HepG2 (cell line): Measurements from ENCODE around the gene ASPRV1. TPM values are rescaled to one million over a fixed set of nuclear protein-coding genes. Genes with fewer than 3 reads are reported as not detected.

Source experiments
- HOXA9 ChIP-seq: sonication (generic); formaldehyde crosslinking; IDR thresholded peaks from 2 replicates; pipeline ENCODE4 v1.8.1; 2022; ENCODE audit warnings: missing genetic modification reagents, mild to moderate bottlenecking, moderate library complexity, borderline replicate concordance
- KDM2A ChIP-seq: sonication (generic); formaldehyde crosslinking; IDR thresholded peaks from 2 replicates; pipeline ENCODE4 v1.4.0; 2020; ENCODE audit warnings: low read depth, missing genetic modification reagents, borderline replicate concordance
- MYNN ChIP-seq: sonication (generic); formaldehyde crosslinking; IDR thresholded peaks from 2 replicates; pipeline ENCODE4 v1.4.0; 2020; ENCODE audit warnings: mild to moderate bottlenecking, low read depth, missing genetic modification reagents
- NCOA2 ChIP-seq: sonication (generic); formaldehyde crosslinking; IDR thresholded peaks from 2 replicates; pipeline ENCODE4 v1.8.0; 2022; ENCODE audit warnings: inconsistent platforms
- NCOA5 ChIP-seq: sonication (generic); formaldehyde crosslinking; IDR thresholded peaks from 2 replicates; pipeline ENCODE4 v1.4.0; 2020; ENCODE audit warnings: missing genetic modification reagents
- SMAD9 ChIP-seq: sonication (generic); formaldehyde crosslinking; IDR thresholded peaks from 2 replicates; pipeline ENCODE4 v1.5.1; 2020; ENCODE audit warnings: mild to moderate bottlenecking, missing genetic modification reagents
- SP5 ChIP-seq: IDR thresholded peaks from 2 replicates; pipeline ENCODE4 v1.6.1; 2016; ENCODE audit warnings: low read depth, borderline replicate concordance
- TCF12 ChIP-seq, 2 experiments: fragments of 450-650 bp in 1 of 2; sonication (generic) in 1 of 2; formaldehyde crosslinking in 1 of 2; IDR thresholded peaks; 2 replicates each; pipeline versions ENCODE4 v1.6.1 to v1.8.0; 2017 to 2022; ENCODE audit warnings: antibody characterized with exemption in 1 of 2, mild to moderate bottlenecking in 1 of 2, missing genetic modification reagents in 1 of 2, moderate library complexity in 1 of 2
- ZBTB38 ChIP-seq: sonication (generic); formaldehyde crosslinking; IDR thresholded peaks from 2 replicates; pipeline ENCODE4 v1.5.1; 2020; ENCODE audit warnings: mild to moderate bottlenecking, missing genetic modification reagents
- ZNF557 ChIP-seq: sonication (generic); formaldehyde crosslinking; IDR thresholded peaks from 2 replicates; pipeline ENCODE4 v1.4.0; 2020; ENCODE audit warnings: missing genetic modification reagents
- polyA plus RNA-seq, 8 experiments: library from polyadenylated mRNA; depleted of rRNA in 3 of 8; stranded (reverse) in 7 of 8; unstranded in 1 of 8; fragments of >200 nt; fragmentation: Illumina TruSeq in 4 of 8; extraction: Trizol in 4 of 8; gene quantifications; 2 replicates each; pipeline versions ENCODE4 v1.2.1 to v1.2.3, GENCODE V29; 2011 to 2016; ENCODE audit warnings: low read depth in 4 of 8, missing spikeins in 1 of 8, mixed read lengths in 1 of 8; ENCODE audit not compliant: insufficient read depth in 1 of 8
- total RNA-seq, 5 experiments: library from RNA; depleted of rRNA; stranded (reverse); fragments of >200 nt; fragmentation: Illumina TruSeq; extraction: Trizol; gene quantifications; 2 replicates each; pipeline ENCODE4 v1.2.3, GENCODE V29; 2016; ENCODE audit warnings: low read depth in 1 of 5
- TF ChIP-seq, protein P1 (sequence below): sonication (generic); formaldehyde crosslinking; IDR thresholded peaks from 2 replicates; pipeline ENCODE4 v1.4.0; 2020; ENCODE audit warnings: missing genetic modification reagents
- TF ChIP-seq, protein P2 (sequence below): sonication (generic); formaldehyde crosslinking; IDR thresholded peaks from 2 replicates; pipeline ENCODE4 v1.4.0; 2020; ENCODE audit warnings: mild to moderate bottlenecking, missing genetic modification reagents, borderline replicate concordance
- TF ChIP-seq, protein P3 (sequence below): IDR thresholded peaks from 2 replicates; pipeline ENCODE4 v1.4.0; 2020; ENCODE audit warnings: mild to moderate bottlenecking, missing genetic modification reagents
- TF ChIP-seq, protein P4 (sequence below): sonication (generic); formaldehyde crosslinking; IDR thresholded peaks from 2 replicates; pipeline ENCODE4 v1.5.0; 2020; ENCODE audit warnings: mild to moderate bottlenecking, low read depth, missing genetic modification reagents, borderline replicate concordance

ASPRV1 gene
- total and polyA plus RNA-seq, 2 of the 13 experiments (the other 11 are each of a cell fraction or from before 2014, with no cell fraction given) = 0.40 to 0.48 TPM

DNA sequence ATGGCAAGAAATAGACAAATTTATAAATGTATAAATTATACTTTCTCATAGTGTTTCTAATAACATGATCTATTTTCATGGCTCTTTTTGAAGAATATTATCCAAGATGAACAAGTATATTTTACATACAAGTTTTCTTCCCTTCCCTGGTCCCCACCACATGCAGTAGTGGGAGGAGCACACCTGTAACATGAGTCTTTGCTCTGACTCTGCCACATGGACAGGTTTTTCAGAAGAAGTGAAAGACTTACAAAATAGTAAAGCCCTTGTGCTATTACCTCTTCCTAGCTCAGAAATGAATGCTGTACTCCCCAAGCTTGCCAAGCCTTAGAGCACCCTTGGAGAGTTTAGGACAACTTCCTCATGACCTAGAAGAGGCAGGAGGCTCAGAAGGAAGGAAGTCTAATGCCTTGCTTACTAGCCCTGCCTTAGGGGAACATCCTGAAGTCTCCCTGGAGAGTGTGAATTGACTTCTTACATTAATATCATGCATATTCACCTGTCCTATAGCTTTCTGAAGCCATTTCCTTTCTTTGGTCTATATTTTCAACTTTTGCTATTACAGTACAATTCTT lies 28.1 kb downstream of the ASPRV1 start (continued):
- TF ChIP-seq, protein P1, sequence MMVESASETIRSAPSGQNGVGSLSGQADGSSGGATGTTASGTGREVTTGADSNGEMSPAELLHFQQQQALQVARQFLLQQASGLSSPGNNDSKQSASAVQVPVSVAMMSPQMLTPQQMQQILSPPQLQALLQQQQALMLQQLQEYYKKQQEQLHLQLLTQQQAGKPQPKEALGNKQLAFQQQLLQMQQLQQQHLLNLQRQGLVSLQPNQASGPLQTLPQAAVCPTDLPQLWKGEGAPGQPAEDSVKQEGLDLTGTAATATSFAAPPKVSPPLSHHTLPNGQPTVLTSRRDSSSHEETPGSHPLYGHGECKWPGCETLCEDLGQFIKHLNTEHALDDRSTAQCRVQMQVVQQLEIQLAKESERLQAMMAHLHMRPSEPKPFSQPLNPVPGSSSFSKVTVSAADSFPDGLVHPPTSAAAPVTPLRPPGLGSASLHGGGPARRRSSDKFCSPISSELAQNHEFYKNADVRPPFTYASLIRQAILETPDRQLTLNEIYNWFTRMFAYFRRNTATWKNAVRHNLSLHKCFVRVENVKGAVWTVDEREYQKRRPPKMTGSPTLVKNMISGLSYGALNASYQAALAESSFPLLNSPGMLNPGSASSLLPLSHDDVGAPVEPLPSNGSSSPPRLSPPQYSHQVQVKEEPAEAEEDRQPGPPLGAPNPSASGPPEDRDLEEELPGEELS (CRISPR knock-in tag) = no peak
- TF ChIP-seq MYNN (CRISPR knock-in tag) = no peak
- TF ChIP-seq, protein P2, sequence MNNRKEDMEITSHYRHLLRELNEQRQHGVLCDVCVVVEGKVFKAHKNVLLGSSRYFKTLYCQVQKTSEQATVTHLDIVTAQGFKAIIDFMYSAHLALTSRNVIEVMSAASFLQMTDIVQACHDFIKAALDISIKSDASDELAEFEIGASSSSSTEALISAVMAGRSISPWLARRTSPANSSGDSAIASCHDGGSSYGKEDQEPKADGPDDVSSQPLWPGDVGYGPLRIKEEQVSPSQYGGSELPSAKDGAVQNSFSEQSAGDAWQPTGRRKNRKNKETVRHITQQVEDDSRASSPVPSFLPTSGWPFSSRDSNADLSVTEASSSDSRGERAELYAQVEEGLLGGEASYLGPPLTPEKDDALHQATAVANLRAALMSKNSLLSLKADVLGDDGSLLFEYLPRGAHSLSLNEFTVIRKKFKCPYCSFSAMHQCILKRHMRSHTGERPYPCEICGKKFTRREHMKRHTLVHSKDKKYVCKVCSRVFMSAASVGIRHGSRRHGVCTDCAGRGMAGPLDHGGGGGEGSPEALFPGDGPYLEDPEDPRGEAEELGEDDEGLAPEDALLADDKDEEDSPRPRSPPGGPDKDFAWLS = no peak
- TF ChIP-seq KDM2A = peak; percentile 11; the same call in 1 of the 2 replicates
- TF ChIP-seq ZBTB38 (CRISPR knock-in tag) = no peak
- TF ChIP-seq TCF12 (IDR thresholded peaks at IDR 0.05) = no peak
- no peak for TF ChIP-seq TCF12 (CRISPR knock-in tag; IDR thresholded peaks at IDR 0.05)
- TF ChIP-seq, protein P3, sequence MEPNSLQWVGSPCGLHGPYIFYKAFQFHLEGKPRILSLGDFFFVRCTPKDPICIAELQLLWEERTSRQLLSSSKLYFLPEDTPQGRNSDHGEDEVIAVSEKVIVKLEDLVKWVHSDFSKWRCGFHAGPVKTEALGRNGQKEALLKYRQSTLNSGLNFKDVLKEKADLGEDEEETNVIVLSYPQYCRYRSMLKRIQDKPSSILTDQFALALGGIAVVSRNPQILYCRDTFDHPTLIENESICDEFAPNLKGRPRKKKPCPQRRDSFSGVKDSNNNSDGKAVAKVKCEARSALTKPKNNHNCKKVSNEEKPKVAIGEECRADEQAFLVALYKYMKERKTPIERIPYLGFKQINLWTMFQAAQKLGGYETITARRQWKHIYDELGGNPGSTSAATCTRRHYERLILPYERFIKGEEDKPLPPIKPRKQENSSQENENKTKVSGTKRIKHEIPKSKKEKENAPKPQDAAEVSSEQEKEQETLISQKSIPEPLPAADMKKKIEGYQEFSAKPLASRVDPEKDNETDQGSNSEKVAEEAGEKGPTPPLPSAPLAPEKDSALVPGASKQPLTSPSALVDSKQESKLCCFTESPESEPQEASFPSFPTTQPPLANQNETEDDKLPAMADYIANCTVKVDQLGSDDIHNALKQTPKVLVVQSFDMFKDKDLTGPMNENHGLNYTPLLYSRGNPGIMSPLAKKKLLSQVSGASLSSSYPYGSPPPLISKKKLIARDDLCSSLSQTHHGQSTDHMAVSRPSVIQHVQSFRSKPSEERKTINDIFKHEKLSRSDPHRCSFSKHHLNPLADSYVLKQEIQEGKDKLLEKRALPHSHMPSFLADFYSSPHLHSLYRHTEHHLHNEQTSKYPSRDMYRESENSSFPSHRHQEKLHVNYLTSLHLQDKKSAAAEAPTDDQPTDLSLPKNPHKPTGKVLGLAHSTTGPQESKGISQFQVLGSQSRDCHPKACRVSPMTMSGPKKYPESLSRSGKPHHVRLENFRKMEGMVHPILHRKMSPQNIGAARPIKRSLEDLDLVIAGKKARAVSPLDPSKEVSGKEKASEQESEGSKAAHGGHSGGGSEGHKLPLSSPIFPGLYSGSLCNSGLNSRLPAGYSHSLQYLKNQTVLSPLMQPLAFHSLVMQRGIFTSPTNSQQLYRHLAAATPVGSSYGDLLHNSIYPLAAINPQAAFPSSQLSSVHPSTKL = no peak
- TF ChIP-seq, protein P4, sequence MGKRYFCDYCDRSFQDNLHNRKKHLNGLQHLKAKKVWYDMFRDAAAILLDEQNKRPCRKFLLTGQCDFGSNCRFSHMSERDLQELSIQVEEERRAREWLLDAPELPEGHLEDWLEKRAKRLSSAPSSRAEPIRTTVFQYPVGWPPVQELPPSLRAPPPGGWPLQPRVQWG (CRISPR knock-in tag) = no peak
- peak; percentile 49; the same call in 1 of the 2 replicates for TF ChIP-seq SP5 (CRISPR knock-in tag)
- TF ChIP-seq SMAD9 = no peak
- no peak for TF ChIP-seq NCOA2 (CRISPR knock-in tag)
- TF ChIP-seq HOXA9 (CRISPR knock-in tag) = no peak
- TF ChIP-seq ZNF557 (CRISPR knock-in tag) = no peak
- no peak for TF ChIP-seq NCOA5
